ENCODE data around the gene MUC22.

MUC22 gene

DNA sequence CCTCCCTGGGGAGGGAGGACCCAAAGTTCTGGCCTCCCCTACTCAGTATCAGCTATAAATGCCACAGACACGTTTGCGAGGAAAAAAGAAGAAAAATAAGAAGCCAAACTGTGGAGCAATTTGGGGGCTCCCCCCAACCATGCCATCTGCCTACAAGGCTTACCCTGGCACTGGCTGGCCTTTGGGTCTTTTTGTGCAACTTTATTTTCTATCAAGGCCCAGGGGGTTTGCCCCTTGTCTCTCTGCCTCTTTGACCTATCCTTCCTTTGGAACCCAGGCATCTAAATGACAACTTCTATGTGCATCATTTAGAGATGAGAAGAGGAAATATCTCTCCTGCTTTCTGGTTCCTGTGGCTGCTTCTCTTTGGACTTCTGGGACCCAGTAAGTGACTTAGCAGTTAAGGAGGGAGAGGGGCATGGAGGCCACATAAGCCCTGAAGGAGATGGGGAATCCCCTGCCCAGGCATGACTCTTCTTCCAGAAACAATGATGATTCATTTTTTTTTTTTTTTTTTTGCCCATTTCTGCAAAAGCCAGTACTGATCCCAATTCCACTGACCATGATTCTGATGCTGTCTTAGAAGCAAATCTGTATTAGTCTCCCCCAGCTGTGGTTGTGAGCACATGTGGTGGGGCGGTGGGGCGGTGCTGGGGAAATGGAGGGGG is at the start of gene MUC22:
TSS of gene MUC22 (plus strand) at position 82 of the 668 bp plus-strand sequence. CDS start at position 315, 233 bp downstream.
- DNase-seq (ENCODE audit: low spot score) = no peak

DNA sequence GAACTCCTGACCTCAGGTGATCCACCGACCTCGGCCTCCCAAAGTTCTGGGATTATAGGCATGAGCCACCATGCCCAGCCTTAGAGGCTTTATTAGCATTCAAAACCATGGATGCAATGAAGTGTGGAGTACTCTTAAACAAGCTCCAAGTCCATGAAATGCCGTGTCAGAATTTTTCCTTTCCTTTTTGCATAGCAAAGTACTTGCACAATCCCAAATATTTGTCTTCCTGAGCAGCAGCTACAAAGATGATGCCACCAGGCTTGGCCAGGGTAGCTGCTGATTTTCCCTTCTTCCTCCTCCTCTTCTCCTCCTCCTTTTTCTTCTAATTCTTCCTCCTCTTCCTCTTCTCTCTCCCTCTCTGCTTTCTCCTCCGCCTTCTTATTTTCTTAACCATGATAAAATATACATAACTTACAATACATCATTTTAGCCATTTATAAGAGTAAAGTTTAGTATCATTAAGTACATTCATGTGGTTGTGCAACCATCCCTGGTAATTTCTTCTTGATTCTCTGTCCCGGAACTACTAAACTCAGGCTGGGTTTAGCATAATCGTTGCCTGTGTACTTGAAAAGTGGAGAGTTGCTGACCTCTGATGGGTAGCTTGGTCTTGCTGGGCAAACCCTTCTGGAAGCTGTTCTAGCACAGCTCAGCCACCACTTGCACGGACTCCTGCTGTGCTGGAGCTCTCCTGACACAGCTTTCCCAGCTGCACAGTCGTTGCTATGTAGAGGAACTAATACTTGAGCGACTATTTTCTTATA is 49.2 kb upstream of the MUC22 start:
- DNase-seq (ENCODE audit: low spot score) = no peak

GRCh38 chr6:30962716-30963115 is 47.6 kb upstream of the MUC22 start:
- DNase-seq (ENCODE audit: low spot score) = no peak

DNA sequence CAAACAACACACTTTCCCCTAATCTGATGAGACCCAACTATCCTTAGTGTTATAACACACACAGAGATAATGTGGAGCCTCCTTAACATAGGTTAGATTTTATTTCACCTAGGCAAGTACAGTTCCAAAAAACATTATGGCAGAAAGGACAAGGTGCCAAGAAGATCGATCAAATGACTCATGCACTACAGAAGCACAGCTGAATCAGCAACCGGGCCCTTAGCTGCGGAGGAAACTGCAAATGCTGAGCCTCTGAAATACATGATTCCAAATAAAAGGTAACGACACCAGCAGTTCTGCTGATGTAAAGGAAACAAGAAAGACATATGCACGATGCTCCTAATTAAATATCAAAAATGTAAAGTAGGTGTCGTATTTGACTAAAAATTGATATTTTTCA is 46.6 kb upstream of the MUC22 start:
- peak; percentile 21 for DNase-seq (ENCODE audit: low spot score)

GRCh38 chr6:30964075-30964474 is 46.2 kb upstream of the MUC22 start:
- DNase-seq (ENCODE audit: low spot score) = no peak

GRCh38 chr6:30965140-30965601 is 45.1 kb upstream of the MUC22 start:
- no peak for DNase-seq (ENCODE audit: low spot score)

DNA sequence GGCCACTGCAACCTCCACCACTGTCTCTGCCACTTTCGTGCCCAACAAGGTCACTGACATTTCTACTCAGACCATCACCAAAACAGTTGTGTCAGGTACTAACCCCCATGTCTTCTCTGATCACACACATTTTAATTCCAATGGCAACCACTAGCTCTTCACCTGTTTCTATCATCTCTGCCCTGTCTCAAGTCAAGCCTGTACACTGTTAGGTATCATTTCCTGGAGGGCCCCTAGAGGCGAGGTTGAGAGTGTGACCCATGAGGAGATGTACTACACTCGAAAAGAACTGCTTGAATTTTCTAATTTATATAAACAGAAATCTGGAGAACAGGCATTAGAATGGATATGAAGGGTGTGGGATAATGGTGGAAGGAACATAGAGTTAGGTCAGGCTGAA is 44.1 kb upstream of the MUC22 start:
- DNase-seq (ENCODE audit: low spot score) = no peak

GRCh38 chr6:30969171-30969570 is 41.1 kb upstream of the MUC22 start:
- DNase-seq (ENCODE audit: low spot score) = peak; percentile 42

DNA sequence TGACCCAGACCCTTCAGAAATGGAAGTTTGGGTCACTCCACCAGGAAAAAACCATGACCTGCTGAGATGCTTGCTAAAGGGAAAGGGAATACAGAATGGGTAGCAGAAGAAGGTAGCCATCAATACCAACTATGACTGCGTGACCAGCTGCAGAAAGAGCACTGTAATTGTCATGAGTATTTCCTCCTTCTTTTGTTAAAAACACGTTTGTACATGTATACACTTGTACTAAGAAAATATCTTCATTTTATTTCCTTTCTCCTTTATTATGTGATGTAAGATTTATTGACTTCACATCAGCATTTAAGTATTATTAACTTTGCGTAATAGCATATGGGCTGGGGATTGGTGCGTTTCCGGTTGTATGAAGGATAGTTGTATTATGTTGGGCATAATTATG is 39.3 kb upstream of the MUC22 start:
- DNase-seq (ENCODE audit: low spot score) = no peak

GRCh38 chr6:30972816-30973215 is 37.5 kb upstream of the MUC22 start:
- no peak for DNase-seq (ENCODE audit: low spot score)

DNA sequence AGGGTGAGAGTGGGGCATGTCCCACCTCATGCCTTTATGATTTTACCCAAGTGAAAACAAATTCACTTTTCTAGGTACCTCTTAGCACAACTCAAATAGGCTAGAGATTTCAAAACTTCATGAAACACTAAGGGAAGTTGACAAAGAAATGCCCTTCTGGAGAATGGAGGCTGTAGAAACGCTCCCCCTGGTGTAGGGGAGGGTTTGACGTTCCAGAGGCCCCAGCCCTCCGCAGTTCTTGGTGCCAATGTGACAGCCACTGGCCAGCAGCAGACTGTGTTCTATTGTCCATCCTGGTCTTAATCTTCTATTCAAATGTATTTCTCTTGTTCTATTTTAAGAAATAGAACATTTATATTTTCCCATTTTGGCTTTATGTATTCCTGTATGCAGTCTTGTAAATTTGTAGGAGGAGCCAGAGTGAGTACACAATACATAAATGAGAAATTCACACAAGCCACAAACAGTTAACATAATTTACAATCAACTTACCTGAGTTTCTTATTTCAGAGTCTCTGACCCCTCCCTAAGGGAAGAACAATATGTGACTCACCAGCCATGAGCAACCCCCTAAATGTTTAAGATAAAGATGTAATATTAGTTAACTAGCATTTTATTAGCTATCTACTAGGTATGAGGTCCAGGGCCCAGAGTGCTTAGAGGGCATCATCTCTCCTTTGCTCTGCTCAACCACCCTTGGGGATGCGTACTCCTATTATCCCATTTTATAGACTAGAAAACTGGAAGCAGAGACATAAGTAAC is 35.6 kb upstream of the MUC22 start:
- no peak for DNase-seq (ENCODE audit: low spot score)

GRCh38 chr6:30979141-30979540 is 31.1 kb upstream of the MUC22 start:
- DNase-seq (ENCODE audit: low spot score) = no peak

DNA sequence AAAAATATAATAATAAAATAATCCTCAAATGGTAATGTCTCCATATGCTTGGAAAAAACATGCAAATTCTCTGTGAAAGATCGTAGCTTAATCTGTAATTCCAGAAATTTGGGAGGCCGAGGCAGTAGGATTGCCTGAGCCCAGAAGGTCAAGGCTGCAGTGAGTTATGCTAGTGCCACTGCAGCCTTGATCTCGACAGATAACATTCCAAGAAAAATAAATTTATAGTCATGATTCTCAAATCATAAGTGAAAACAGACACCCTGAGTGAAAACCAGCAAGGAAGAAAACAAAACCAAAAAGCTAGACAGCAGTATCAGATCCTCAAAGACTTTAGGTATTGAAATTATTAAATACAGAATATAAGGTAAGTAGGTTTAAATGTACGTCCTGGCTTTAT is 30.6 kb upstream of the MUC22 start:
- no peak for DNase-seq (ENCODE audit: low spot score)

GRCh38 chr6:30981942-30982772 is 28.1 kb upstream of the MUC22 start:
- DNase-seq (ENCODE audit: low spot score) = no peak

GRCh38 chr6:30983439-30983838 is 26.8 kb upstream of the MUC22 start, which contains the start of gene MUC21:
TSS of gene MUC21 (plus strand) at chr6:30983718. CDS start at chr6:30983959, 241 bp downstream.
- DNase-seq (ENCODE audit: low spot score) = no peak

DNA sequence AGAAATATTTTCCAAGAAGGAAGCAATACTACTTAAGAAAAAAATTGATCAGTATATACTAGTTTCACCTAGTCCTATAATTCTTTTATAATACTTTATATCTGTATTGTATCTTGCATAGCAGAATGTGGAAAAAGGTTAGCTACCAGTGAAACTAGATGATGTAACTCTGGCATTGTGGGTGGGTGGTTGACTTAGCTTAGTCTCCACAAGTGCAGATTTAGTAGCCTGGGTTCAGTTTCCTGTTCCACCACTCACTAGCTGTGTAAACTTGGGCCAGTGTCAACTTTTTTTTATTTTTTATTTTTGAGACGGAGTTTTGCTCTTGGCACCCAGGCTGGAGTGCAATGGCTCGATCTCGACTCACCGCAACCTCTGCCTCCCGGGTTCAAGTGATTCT is 24.8 kb upstream of the MUC22 start:
- no peak for DNase-seq (ENCODE audit: low spot score)

DNA sequence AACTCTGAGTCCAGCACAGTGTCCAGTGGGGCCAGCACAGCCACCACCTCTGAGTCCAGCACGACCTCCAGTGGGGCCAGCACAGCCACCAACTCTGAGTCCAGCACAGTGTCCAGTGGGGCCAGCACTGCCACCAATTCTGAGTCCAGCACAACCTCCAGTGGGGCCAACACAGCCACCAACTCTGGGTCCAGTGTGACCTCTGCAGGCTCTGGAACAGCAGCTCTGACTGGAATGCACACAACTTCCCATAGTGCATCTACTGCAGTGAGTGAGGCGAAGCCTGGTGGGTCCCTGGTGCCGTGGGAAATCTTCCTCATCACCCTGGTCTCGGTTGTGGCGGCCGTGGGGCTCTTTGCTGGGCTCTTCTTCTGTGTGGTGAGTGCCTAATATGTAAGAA is 23.0 kb upstream of the MUC22 start:
- no peak for DNase-seq (ENCODE audit: low spot score)

- no peak for DNase-seq (ENCODE audit: low spot score)
Observed at GRCh38 chr6:30988209-30988825, 22.0 kb upstream of the MUC22 start.

DNA sequence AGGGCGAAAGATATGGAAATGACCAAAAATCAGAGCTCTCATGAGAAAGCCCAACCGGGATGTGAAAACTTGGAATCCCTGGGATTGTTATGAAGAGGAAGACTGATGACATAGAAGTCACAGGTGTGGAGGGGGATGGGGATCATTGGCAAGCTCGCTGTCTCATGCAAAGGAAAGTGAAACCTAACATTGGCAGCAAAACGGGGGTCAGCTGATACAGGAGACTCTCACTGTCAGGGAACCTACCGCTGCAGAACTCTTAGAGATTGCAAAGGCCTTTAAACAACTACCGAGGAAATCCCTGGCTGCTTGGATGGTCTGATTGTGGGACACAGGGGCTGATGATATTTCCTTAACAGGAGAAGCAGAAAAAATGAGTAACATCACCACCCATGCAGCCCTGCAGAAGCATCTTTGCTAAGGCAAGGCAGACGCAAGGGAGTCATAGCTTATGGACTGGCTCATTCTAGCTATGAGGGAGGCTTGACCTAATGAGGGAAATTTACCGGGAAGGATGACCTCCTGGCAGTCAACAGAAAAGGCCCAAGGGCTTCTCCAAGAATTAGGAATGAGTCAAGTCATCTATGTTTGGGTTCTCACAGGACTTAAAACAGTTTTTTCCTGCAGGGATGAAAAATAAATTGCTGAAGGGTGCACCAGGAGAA is 19.7 kb upstream of the MUC22 start:
- DNase-seq (ENCODE audit: low spot score) = no peak

- no peak for DNase-seq (ENCODE audit: low spot score)
Observed at GRCh38 chr6:30991891-30992290, 18.4 kb upstream of the MUC22 start.

GRCh38 chr6:30997301-30997700 is 13.0 kb upstream of the MUC22 start:
- DNase-seq (ENCODE audit: low spot score) = no peak

Data from Ammon's horn (tissue), 1 donor.